Cardiac fibroblast (primary cell): ENCODE results near the gene SPATA33.

Source experiments
- DNase-seq, 2 donors: peaks; one replicate each; pipeline versions ENCODE4 v3.0.0 to v3.0.0-alpha.2; 2010; ENCODE audit warnings: low read depth in 2 of 2
- H3K4me3 ChIP-seq, 2 donors: replicated peaks in 1 of 2; 1 replicate in 1 of 2; 2 replicates in 1 of 2; pipeline ENCODE4 v1.5.1; 2011; ENCODE audit warnings: low read depth in 2 of 2, low read length in 2 of 2, mild to moderate bottlenecking in 2 of 2, moderate library complexity in 1 of 2
- TF ChIP-seq, protein P1 (sequence below): IDR thresholded peaks from one replicate; pipeline ENCODE4 v1.5.1; 2011; ENCODE audit warnings: low read depth, mild to moderate bottlenecking, low read length, inconsistent platforms

The SPATA33 gene

DNA sequence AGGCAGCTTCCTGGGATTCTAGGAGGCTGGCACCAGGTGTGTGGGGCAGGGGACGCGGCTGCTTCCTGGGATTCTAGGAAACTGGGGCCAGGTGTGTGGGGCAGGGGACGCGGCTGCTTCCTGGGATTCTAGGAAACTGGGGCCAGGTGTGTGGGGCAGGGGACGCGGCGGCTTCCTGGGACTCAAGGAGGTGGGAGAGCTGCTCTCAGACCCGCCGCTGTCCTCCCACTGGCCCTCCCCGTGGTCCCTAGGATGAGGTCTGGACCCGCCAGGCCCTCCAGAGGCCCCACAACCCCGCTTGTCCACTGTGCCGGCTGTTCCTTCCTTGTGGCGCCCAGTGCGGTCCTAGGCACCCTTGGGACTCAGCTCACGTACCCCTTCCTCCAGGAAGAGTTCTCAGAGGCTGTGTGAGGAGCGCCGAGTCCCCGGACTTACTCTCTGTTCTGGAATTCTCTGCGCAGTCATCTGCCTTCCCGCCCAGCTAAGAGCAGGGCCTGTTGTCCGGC, 43.6 kb upstream of the SPATA33 start:
- DNase-seq: no peak
- H3K4me3 ChIP-seq: no peak overlapping the region
- TF ChIP-seq, protein P1, sequence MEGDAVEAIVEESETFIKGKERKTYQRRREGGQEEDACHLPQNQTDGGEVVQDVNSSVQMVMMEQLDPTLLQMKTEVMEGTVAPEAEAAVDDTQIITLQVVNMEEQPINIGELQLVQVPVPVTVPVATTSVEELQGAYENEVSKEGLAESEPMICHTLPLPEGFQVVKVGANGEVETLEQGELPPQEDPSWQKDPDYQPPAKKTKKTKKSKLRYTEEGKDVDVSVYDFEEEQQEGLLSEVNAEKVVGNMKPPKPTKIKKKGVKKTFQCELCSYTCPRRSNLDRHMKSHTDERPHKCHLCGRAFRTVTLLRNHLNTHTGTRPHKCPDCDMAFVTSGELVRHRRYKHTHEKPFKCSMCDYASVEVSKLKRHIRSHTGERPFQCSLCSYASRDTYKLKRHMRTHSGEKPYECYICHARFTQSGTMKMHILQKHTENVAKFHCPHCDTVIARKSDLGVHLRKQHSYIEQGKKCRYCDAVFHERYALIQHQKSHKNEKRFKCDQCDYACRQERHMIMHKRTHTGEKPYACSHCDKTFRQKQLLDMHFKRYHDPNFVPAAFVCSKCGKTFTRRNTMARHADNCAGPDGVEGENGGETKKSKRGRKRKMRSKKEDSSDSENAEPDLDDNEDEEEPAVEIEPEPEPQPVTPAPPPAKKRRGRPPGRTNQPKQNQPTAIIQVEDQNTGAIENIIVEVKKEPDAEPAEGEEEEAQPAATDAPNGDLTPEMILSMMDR: no peak

DNA sequence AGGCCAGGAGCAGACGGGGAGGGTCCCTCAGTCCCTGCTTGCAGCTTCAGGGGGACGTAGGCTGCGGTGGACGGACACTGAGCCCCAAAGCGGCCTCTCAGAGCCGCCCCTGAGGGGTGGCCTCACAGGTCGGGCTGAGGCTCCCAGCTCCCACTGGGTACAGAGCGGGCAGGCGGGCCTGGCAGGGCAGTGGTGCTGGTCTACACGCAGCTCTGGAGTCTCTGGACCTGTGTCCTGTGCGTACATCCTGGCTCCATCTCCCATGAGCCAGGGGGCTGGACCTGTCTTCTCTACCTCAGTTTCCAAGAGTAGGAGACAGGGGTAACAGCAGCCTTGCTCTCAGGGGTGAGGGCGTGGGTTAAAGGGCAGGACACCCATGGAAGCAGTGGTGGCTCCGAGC, 42.5 kb upstream of the SPATA33 start:
- TF ChIP-seq, protein P1: no peak
- no peak for DNase-seq
- H3K4me3 ChIP-seq: no peak overlapping the region

DNA sequence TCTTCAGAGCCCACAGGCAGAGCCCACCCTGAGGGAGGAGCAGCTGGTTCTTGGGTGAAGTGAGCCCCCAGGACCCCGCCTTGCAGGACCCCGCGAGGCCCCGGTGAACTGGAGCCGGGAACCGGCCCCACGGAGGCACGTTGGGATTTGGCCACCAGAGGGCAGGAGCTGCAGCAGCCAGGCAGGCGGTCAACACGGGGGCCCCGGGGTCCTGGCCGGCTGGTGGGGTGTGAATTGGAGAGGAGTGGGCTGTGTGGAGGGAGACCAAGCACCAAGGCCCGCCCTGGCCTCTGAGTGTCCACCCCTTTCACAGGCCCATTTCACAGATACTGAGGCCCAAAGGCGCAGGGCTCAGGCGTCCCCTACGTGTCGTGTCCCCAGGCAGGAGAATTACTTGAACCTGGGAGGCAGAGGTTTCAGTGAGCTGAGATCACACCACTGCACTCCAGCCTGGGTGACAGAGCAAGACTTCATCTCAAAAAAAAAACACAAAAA, 42.0 kb upstream of the SPATA33 start:
- TF ChIP-seq, protein P1: peak; percentile 76
- DNase-seq: peak in 1 of 2 donors; percentile 26
- no peak overlapping the region for H3K4me3 ChIP-seq

DNA sequence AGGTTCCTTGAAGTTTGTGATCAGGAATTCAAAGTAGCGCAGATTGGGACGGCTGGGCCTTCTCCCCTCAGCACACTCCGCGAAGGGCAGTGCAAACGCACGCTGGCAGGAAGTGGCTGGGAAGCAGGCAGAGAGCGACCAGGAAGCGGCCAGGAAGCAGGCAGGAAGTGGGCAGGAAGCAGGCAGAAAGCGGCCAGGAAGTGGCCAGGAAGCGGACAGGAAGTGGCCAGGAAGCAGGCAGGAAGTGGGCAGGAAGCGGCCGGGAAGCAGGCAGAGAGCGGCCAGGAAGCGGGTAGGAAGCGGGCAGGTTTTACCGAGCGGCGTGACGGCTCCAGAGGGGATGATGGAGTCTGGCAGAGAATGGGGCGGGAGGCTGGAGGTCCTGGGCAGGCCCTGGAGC, 41.0 kb upstream of the SPATA33 start:
- TF ChIP-seq, protein P1: no peak
- no peak for DNase-seq

DNA sequence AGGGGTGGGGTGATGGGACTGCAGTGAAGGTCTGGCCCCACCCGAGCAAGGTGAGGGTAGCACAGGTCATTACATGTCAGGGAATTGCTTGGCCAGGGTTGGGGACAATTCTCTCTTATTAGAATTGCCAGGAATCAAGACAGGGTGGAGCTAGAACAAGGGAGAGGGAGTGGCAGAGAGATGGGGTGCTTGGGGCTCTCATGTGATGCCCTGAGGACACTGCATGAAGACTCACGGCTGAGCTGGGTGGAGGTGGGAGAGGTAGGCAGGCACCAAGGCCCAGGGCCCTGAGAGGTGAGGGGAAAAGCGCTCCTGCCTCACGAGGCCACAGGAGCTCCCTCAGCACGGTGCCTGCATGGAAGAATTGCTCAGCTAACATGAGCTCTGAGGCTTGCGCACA, 40.6 kb upstream of the SPATA33 start:
- no peak for DNase-seq
- TF ChIP-seq, protein P1: no peak
- no peak overlapping the region for H3K4me3 ChIP-seq

More for the DNA sequence above, 41.0 kb upstream of the SPATA33 start:
- H3K4me3 ChIP-seq: no peak overlapping the region

DNA sequence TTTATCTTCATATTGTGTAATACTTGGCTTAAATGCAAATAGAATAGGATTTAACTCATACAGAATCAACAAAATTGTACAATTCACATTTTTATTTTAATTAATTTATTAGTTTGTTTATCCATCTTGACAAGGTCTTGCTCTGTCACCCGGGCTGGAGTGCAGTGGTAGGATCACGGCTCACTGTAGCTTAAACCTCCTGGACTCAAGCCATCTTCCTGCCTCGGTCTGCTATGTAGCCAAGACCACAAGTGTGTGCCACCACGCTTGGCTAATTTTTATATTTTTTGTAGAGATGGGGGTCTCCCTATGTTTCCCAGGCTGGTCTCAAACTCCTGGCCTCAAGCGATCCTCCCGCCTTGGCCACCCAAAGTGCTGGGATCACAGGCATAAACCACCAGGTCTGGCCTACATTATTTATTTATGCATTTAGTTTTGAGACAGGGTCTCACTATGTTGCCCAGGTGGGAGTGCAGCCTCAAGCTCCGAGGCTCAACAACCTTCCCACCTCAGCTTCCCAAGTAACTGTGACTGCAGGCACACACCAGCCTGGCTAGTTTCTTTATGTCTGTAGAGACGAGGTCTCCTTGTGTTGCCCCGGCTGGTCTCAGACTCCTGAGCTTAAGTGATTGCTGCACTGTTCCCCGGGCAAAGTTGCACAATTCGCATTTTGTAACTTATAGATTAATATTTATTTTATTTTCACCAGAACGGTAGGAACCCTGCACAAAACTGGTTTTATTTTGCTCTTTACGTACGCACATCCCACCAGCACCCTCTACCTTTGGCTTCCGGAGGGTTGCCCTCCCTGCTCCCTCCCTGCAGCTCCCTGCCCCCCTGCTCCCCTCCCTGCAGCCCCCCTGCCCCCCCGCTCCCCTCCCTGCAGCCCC, 39.3 kb upstream of the SPATA33 start:
- peak in 1 of 2 donors; percentile 26 for DNase-seq
- H3K4me3 ChIP-seq: no peak overlapping the region
- TF ChIP-seq, protein P1: no peak
